H1 (cell line): ENCODE measurements around the gene SVIL. TPM values are rescaled to one million over a fixed set of nuclear protein-coding genes. Genes with fewer than 3 reads are reported as not detected.

Source experiments
- CTCF ChIA-PET: fragments of 300-600 bp; sonication (Branson Sonifier 250); formaldehyde crosslinking; loops from one replicate; lab custom pipeline; 2021; ENCODE audit not compliant: partially characterized antibody; lab: Charles Lee
- POLR2A ChIA-PET: fragments of 300-600 bp; sonication (Branson Sonifier 250); formaldehyde crosslinking; loops from one replicate; lab custom pipeline; 2021; ENCODE audit warnings: inconsistent platforms; ENCODE audit not compliant: partially characterized antibody; lab: Charles Lee
- DNase-seq, 2 experiments: peaks; one replicate each; pipeline versions ENCODE4 v3.0.0 to v3.0.0-alpha.2; 2010 to 2022; ENCODE audit warnings: low spot score in 2 of 2, low read depth in 1 of 2, mixed read lengths in 1 of 2
- FAIRE-seq: peaks from 2 replicates; lab custom pipeline; 2011; peaks lifted over from hg19 to GRCh38; lab: Jason Lieb, UNC
- H2AFZ ChIP-seq: 2 replicates; pipeline ENCODE4 v1.8.1; 2012; ENCODE audit warnings: low read length, inconsistent platforms
- H2AK5ac ChIP-seq: 2 replicates; pipeline ENCODE4 v1.6.1; 2013; ENCODE audit warnings: low read depth, low read length
- H2BK120ac ChIP-seq: replicated peaks from 2 replicates; pipeline ENCODE3; 2013; ENCODE audit warnings: low read depth, low read length, inconsistent platforms
- H2BK12ac ChIP-seq: 2 replicates; pipeline ENCODE4 v1.6.1; 2013; ENCODE audit warnings: low read depth, low read length
- H2BK15ac ChIP-seq: 2 replicates; pipeline ENCODE4 v1.6.1; 2013; ENCODE audit warnings: low read length
- H2BK20ac ChIP-seq: 2 replicates; pipeline ENCODE4 v1.6.1; 2013; ENCODE audit warnings: low read length
- H2BK5ac ChIP-seq: 2 replicates; pipeline ENCODE4 v1.6.1; 2013; ENCODE audit warnings: low read depth, low read length
- H3K14ac ChIP-seq: 2 replicates; pipeline ENCODE4 v1.6.1; 2013; ENCODE audit warnings: inconsistent platforms; ENCODE audit not compliant: insufficient read length
- H3K18ac ChIP-seq: 2 replicates; pipeline ENCODE4 v1.6.1; 2013; ENCODE audit warnings: low read length; ENCODE audit errors: extremely low read depth
- H3K23ac ChIP-seq: 2 replicates; pipeline ENCODE4 v1.6.1; 2013; ENCODE audit warnings: inconsistent platforms; ENCODE audit not compliant: insufficient read length
- H3K23me2 ChIP-seq: 2 replicates; pipeline ENCODE4 v1.6.1; 2013; ENCODE audit warnings: low read depth, low read length
- H3K27ac ChIP-seq: 2 replicates; pipeline ENCODE4 v1.6.1; 2011; ENCODE audit warnings: low read depth, low read length, inconsistent platforms
- H3K27me3 ChIP-seq, 4 experiments: replicated peaks in 1 of 4; 1 replicate in 1 of 4; 2 replicates in 3 of 4; pipeline versions ENCODE4 v1.6.1 to v1.8.1; 2011 to 2013; ENCODE audit warnings: low read length in 3 of 4, mild to moderate bottlenecking in 3 of 4, inconsistent platforms in 2 of 4, mixed read lengths in 2 of 4, moderate library complexity in 1 of 4; ENCODE audit not compliant: control insufficient read depth in 3 of 4, insufficient read depth in 3 of 4; ENCODE audit errors: extremely low read depth in 1 of 4
- H3K36me3 ChIP-seq, 4 experiments: 2 replicates each; pipeline versions ENCODE4 v1.6.1 to v1.8.1; 2011 to 2013; ENCODE audit warnings: mild to moderate bottlenecking in 4 of 4, low read length in 3 of 4, moderate library complexity in 2 of 4, control low read depth in 1 of 4, inconsistent platforms in 1 of 4; ENCODE audit not compliant: insufficient read depth in 4 of 4, control insufficient read depth in 2 of 4
- H3K4ac ChIP-seq: replicated peaks from 2 replicates; pipeline ENCODE3; 2013; ENCODE audit warnings: low read length, low read depth, mixed read lengths, inconsistent platforms; ENCODE audit not compliant: insufficient read length
- H3K4me1 ChIP-seq, 4 experiments: replicated peaks in 1 of 4; 1 replicate in 1 of 4; 2 replicates in 3 of 4; pipeline versions ENCODE4 v1.6.1 to v1.8.1; 2011 to 2013; ENCODE audit warnings: low read length in 3 of 4, inconsistent platforms in 2 of 4, mixed read lengths in 1 of 4; ENCODE audit not compliant: insufficient read depth in 4 of 4, control insufficient read depth in 3 of 4
- H3K4me2 ChIP-seq, 2 experiments: 2 replicates each; pipeline versions ENCODE4 v1.6.1 to v1.8.1; 2011 to 2013; ENCODE audit warnings: low read depth in 2 of 2, low read length in 2 of 2, control low read depth in 1 of 2, inconsistent platforms in 1 of 2, mild to moderate bottlenecking in 1 of 2; ENCODE audit not compliant: insufficient read depth in 1 of 2
- H3K4me3 ChIP-seq, 4 experiments: fragments of 200-600, 300-600 bp in 1 of 4; sonication (generic), shearing (Covaris generic), sonication (Bioruptor Twin) in 1 of 4; 2 replicates each; pipeline versions ENCODE4 v1.5.1 to v1.8.1; 2011 to 2016; ENCODE audit warnings: low read length in 4 of 4, low read depth in 3 of 4, control low read depth in 2 of 4, inconsistent platforms in 2 of 4, mild to moderate bottlenecking in 2 of 4, mixed read lengths in 1 of 4, moderate library complexity in 1 of 4; ENCODE audit not compliant: insufficient read depth in 2 of 4; ENCODE audit errors: extremely low read depth in 1 of 4
- H3K56ac ChIP-seq: replicated peaks from 2 replicates; pipeline ENCODE3; 2013; ENCODE audit warnings: low read depth, mild to moderate bottlenecking, mixed read lengths, low read length, inconsistent platforms; ENCODE audit not compliant: insufficient read length
- H3K79me1 ChIP-seq: 2 replicates; pipeline ENCODE4 v1.6.1; 2013; ENCODE audit warnings: low read depth, low read length, control low read depth
- H3K79me2 ChIP-seq, 2 experiments: 2 replicates each; pipeline versions ENCODE4 v1.6.1 to v1.8.1; 2012 to 2013; ENCODE audit warnings: low read length in 2 of 2, mild to moderate bottlenecking in 2 of 2, inconsistent platforms in 1 of 2; ENCODE audit not compliant: insufficient read depth in 2 of 2, control insufficient read depth in 1 of 2
- H3K9ac ChIP-seq, 4 experiments: replicated peaks in 1 of 4; 1 replicate in 1 of 4; 2 replicates in 3 of 4; pipeline versions ENCODE4 v1.6.1 to v1.8.1; 2011 to 2013; ENCODE audit warnings: low read depth in 3 of 4, low read length in 3 of 4, control low read depth in 2 of 4, mild to moderate bottlenecking in 2 of 4, moderate library complexity in 2 of 4, inconsistent platforms in 1 of 4; ENCODE audit errors: extremely low read depth in 1 of 4
- H3K9me3 ChIP-seq, 2 experiments: 2 replicates each; pipeline versions ENCODE4 v1.6.1 to v1.8.1; 2012 to 2013; ENCODE audit warnings: mild to moderate bottlenecking in 2 of 2, moderate library complexity in 2 of 2, control low read depth in 1 of 2, inconsistent platforms in 1 of 2, low read depth in 1 of 2, low read length in 1 of 2, mixed read lengths in 1 of 2; ENCODE audit not compliant: insufficient read depth in 2 of 2
- H4K20me1 ChIP-seq, 2 experiments: replicated peaks in 1 of 2; 2 replicates each; pipeline versions ENCODE3 to v1.8.1; 2011 to 2013; ENCODE audit warnings: inconsistent platforms in 2 of 2, low read length in 2 of 2, mild to moderate bottlenecking in 1 of 2; ENCODE audit not compliant: insufficient read depth in 2 of 2, control insufficient read depth in 1 of 2
- H4K5ac ChIP-seq: 2 replicates; pipeline ENCODE4 v1.6.1; 2013; ENCODE audit warnings: low read length, low read depth, mixed read lengths, inconsistent platforms; ENCODE audit not compliant: insufficient read length
- H4K8ac ChIP-seq: 2 replicates; pipeline ENCODE4 v1.8.0; 2013; ENCODE audit warnings: mild to moderate bottlenecking, moderate library complexity, low read length, inconsistent platforms; ENCODE audit not compliant: insufficient read depth; ENCODE audit errors: extremely low read depth
- H4K91ac ChIP-seq: replicated peaks from 2 replicates; pipeline ENCODE3; 2013; ENCODE audit warnings: low read length, mixed read lengths, inconsistent platforms; ENCODE audit not compliant: insufficient read length
- BACH1 ChIP-seq: IDR thresholded peaks from 2 replicates; pipeline ENCODE4 v1.6.1; 2012; ENCODE audit warnings: low read length, improper control_type of control experiment
- BRCA1 ChIP-seq: IDR thresholded peaks from 2 replicates; pipeline ENCODE4 v1.6.1; 2012; ENCODE audit warnings: low read depth, low read length, improper control_type of control experiment
- CBX8 ChIP-seq: fragments of 300-800, 300-1000 bp; sonication (generic); IDR thresholded peaks from 2 replicates; pipeline ENCODE4 v1.7.1; 2016; ENCODE audit warnings: low read depth, low read length, borderline replicate concordance
- CREB1 ChIP-seq: IDR thresholded peaks from 2 replicates; pipeline ENCODE4 v1.6.1; 2012; ENCODE audit warnings: inconsistent platforms
- RBBP5 ChIP-seq: IDR thresholded peaks from 2 replicates; pipeline ENCODE4 v1.7.1; 2012; ENCODE audit warnings: low read depth, mild to moderate bottlenecking, inconsistent platforms, low read length, moderate library complexity, borderline replicate concordance
- RFX5 ChIP-seq: IDR thresholded peaks from 2 replicates; pipeline ENCODE4 v1.6.1; 2011; ENCODE audit warnings: low read depth, low read length, improper control_type of control experiment, borderline replicate concordance
- TBP ChIP-seq: IDR thresholded peaks from 2 replicates; pipeline ENCODE4 v1.6.1; 2011; ENCODE audit warnings: low read depth, low read length, improper control_type of control experiment
- WGBS, 2 experiments: shearing (Covaris generic) in 1 of 2; methylation state at CpG; one replicate each; pipeline versions ENCODE4 v1.1.6 to v1.1.7; 2013 to 2015; ENCODE audit warnings: low lambda C conversion rate in 2 of 2, mixed read lengths in 2 of 2, inconsistent platforms in 1 of 2, low coverage in 1 of 2, missing lambda C conversion rate in 1 of 2; ENCODE audit not compliant: insufficient replicate concordance in 2 of 2, insufficient coverage in 1 of 2, insufficient read length in 1 of 2; ENCODE audit errors: extremely low coverage in 1 of 2, missing lambda C conversion rate in 1 of 2; 5-methylcytosine and 5-hydroxymethylcytosine counted together
- polyA plus RNA-seq, 7 experiments: library from polyadenylated mRNA; depleted of rRNA in 3 of 7; stranded (reverse) in 5 of 7; unstranded in 2 of 7; fragments of >200 nt in 5 of 7; fragments of 200-250 nt in 2 of 7; gene quantifications; 1 replicate in 5 of 7; 2 replicates in 1 of 7; 4 replicates in 1 of 7; pipeline versions ENCODE4 v1.2.1 to v1.2.3, GENCODE V29; 2011 to 2013; ENCODE audit warnings: missing spikeins in 2 of 7, mixed read lengths in 2 of 7
- total RNA-seq: library from RNA; stranded (reverse); fragmentation: NEBNext Ultra II Directional; extraction: Animal tissue kit (Norgen Biotek cat#: 25700); gene quantifications from 2 replicates; pipeline ENCODE4 v1.2.1, GENCODE V29; 2021
- TF ChIP-seq, protein P1 (sequence below): IDR thresholded peaks from 2 replicates; pipeline ENCODE4 v1.6.1; 2012; ENCODE audit warnings: inconsistent platforms
- TF ChIP-seq, protein P2 (sequence below): IDR thresholded peaks from 2 replicates; pipeline ENCODE4 v1.6.1; 2011; ENCODE audit warnings: low read length, improper control_type of control experiment
- TF ChIP-seq, protein P3 (sequence below): IDR thresholded peaks from 2 replicates; pipeline ENCODE4 v1.6.1; 2012; ENCODE audit warnings: inconsistent platforms

The SVIL gene
- total and polyA plus RNA-seq, 2 of the 8 experiments (the other 6 are each of a cell fraction or from before 2014, with no cell fraction given) = 4.7 to 15.4 TPM

DNA sequence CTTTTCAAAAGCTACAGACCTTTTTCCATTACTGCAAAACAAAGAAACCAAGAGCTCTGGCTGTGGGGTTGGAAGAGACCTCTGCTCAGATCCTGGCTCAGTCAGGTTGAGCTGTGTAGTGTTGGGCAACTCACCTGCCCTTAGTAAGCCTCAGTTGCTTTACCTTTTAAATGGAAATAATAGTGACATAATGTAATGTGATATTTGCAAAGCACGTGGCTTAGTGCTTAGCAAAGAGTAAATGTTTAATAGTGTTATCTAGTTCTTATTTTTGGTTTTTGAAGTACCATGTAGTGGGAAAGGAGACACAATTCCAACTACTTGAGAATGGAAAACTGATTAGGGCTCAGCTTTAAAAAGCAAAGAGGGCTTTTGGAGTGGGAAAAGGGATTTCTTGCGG, 100.2 kb downstream of the SVIL start:
- no peaks in the 10 kb centered on the region for H3K23me2 ChIP-seq
- no peak overlapping the region for H3K27ac ChIP-seq
- H3K9me3 ChIP-seq = no peaks in the 10 kb centered on the region
- no peak overlapping the region for H2BK12ac ChIP-seq
- no peak for FAIRE-seq
- no peak overlapping the region for H3K4me2 ChIP-seq
- peaks cover under 1 to 4% of the 10 kb centered on the region in 2 experiments for H4K20me1 ChIP-seq
- no peaks in the 10 kb centered on the region for H3K79me1 ChIP-seq
- no peak overlapping the region for H2BK15ac ChIP-seq
- H3K56ac ChIP-seq = no peak overlapping the region
- no peak overlapping the region for H3K4ac ChIP-seq
- WGBS, 2 experiments = 86% methylated on average over 2 of the region's 2 CpGs; no CpG with 5 or more reads in 1 of the 2 experiments
- H3K79me2 ChIP-seq = no peaks in the 10 kb centered on the region
- TF ChIP-seq CREB1 = no peak
- no peak for TF ChIP-seq BRCA1
- no peak for TF ChIP-seq RFX5
- no peak for TF ChIP-seq TBP
- no peak for TF ChIP-seq CBX8
- no peak for TF ChIP-seq RBBP5
- TF ChIP-seq, protein P1, sequence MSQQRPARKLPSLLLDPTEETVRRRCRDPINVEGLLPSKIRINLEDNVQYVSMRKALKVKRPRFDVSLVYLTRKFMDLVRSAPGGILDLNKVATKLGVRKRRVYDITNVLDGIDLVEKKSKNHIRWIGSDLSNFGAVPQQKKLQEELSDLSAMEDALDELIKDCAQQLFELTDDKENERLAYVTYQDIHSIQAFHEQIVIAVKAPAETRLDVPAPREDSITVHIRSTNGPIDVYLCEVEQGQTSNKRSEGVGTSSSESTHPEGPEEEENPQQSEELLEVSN = no peak
- TF ChIP-seq, protein P2, sequence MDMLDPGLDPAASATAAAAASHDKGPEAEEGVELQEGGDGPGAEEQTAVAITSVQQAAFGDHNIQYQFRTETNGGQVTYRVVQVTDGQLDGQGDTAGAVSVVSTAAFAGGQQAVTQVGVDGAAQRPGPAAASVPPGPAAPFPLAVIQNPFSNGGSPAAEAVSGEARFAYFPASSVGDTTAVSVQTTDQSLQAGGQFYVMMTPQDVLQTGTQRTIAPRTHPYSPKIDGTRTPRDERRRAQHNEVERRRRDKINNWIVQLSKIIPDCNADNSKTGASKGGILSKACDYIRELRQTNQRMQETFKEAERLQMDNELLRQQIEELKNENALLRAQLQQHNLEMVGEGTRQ = no peak
- no peak for TF ChIP-seq BACH1
- TF ChIP-seq, protein P3, sequence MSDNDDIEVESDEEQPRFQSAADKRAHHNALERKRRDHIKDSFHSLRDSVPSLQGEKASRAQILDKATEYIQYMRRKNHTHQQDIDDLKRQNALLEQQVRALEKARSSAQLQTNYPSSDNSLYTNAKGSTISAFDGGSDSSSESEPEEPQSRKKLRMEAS = no peak
- TF ChIP-seq, all 59 proteins: peak for 0
- Histone ChIP-seq H3K27me3 (no peaks in the 10 kb centered on the region), H2BK5ac (no peak overlapping the region), H4K5ac (no peak overlapping the region), H3K9ac (no peak overlapping the region), H3K36me3 (no peaks in the 10 kb centered on the region), H2AFZ (no peak overlapping the region), H3K14ac (no peak overlapping the region), H4K91ac (no peak overlapping the region), H3K23ac (no peak overlapping the region), H2BK120ac (no peak overlapping the region), H3K4me1 (peaks cover 1 to 8% (median 7%) of the 10 kb centered on the region in 4 experiments; a peak in 6 of 7 replicates), H3K4me3 (no peak overlapping the region), H2BK20ac (no peak overlapping the region), H3K18ac (no peak overlapping the region), H4K8ac (no peak overlapping the region), H2AK5ac (no peak overlapping the region)
- ChIA-PET CTCF (interaction anchor here (0.6 to 3.7 kb wide), 32 partner anchors 8 to 510 kb away, joined by 3 to 34 read pairs (median 4); no protein-coding TSS in a partner anchor), POLR2A (no interaction called here)
- DNase-seq = no peak
